Keratinocyte (primary cell): ENCODE data around the gene ASB9.

Source experiments
- CTCF ChIP-seq, 3 experiments: IDR thresholded peaks in 1 of 3; conservative IDR thresholded peaks in 1 of 3; optimal IDR thresholded peaks in 1 of 3; 2 replicates in 2 of 3; 3 replicates in 1 of 3; pipeline versions ENCODE3 to v1.5.1; 2011; ENCODE audit warnings: low read length in 3 of 3, mild to moderate bottlenecking in 3 of 3, moderate library complexity in 2 of 3, control low read depth in 1 of 3, inconsistent platforms in 1 of 3; ENCODE audit not compliant: insufficient read depth in 2 of 3; ENCODE audit errors: extremely low read depth in 1 of 3
- EZH2 ChIP-seq: IDR thresholded peaks from one replicate; pipeline ENCODE4 v1.6.1; 2012; ENCODE audit warnings: inconsistent platforms, mild to moderate bottlenecking, low read length, moderate library complexity

DNA sequence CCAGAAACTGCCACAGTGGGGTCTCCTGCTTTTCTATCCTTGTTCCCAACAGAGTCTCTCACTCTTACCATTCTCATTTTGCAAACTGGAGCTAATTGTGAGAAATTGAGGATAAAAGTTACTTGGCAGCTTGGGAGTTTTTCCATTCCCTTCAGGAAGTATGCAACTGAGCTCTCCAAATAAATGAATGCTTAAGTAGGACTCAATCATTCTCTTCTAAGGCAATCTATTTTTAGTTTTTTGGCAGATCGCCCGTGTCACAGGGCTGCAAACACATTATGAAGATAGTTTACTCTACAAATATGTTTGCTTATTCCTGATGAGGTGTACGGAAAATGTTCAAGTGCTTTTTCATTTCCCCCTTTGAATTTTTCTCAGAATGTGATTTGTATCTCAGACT is 40.2 kb upstream of the ASB9 start:
- TF ChIP-seq CTCF (optimal IDR thresholded peaks at IDR 0.05 in 1 of 3, IDR thresholded peaks at IDR 0.05 in 1 of 3, conservative IDR thresholded peaks at IDR 0.05 in 1 of 3; ENCODE audit: extremely low read depth in 1 of 3, insufficient read depth in 2 of 3, low read length in 3 of 3), result no peak
- TF ChIP-seq EZH2, result no peak
